ENCODE data around the gene NEDD4.

NEDD4 gene

GRCh38 chr15:56038015-56038414 lies 44.6 kb upstream of the NEDD4 start:
- no peaks in the 10 kb centered on the region for H3K36me3 ChIP-seq
- H3K4me3 ChIP-seq (ENCODE audit: low read depth in 1 of 2, low read length in 1 of 2), result no peak overlapping the region
- H3K9me3 ChIP-seq, result no peaks in the 10 kb centered on the region
- no peak for TF ChIP-seq CTCF (IDR thresholded peaks at IDR 0.05)
- no peak overlapping the region for H3K27ac ChIP-seq
- H3K27me3 ChIP-seq, result no peaks in the 10 kb centered on the region
- H3K4me1 ChIP-seq (ENCODE audit: control insufficient read depth in 1 of 2, insufficient read depth in 1 of 2, low read depth in 1 of 2, low read length in 1 of 2), result no peaks in the 10 kb centered on the region

GRCh38 chr15:56036546-56037067 lies 43.2 kb upstream of the NEDD4 start:
- no peak overlapping the region for H3K4me3 ChIP-seq (ENCODE audit: low read depth in 1 of 2, low read length in 1 of 2)
- no peaks in the 10 kb centered on the region for H3K27me3 ChIP-seq
- no peak for TF ChIP-seq CTCF (IDR thresholded peaks at IDR 0.05)

GRCh38 chr15:56035166-56035565 lies 41.8 kb upstream of the NEDD4 start:
- Histone ChIP-seq H3K4me3 (ENCODE audit: low read depth in 1 of 2, low read length in 1 of 2) (no peak overlapping the region), H3K27me3 (no peaks in the 10 kb centered on the region), H3K27ac (no peak overlapping the region), H3K36me3 (no peaks in the 10 kb centered on the region), H3K9me3 (no peaks in the 10 kb centered on the region), H3K4me1 (ENCODE audit: control insufficient read depth in 1 of 2, insufficient read depth in 1 of 2, low read depth in 1 of 2, low read length in 1 of 2) (no peaks in the 10 kb centered on the region)
- no peak for TF ChIP-seq CTCF (IDR thresholded peaks at IDR 0.05)

More at GRCh38 chr15:56036546-56037067, 43.2 kb upstream of the NEDD4 start:
- no peaks in the 10 kb centered on the region for H3K9me3 ChIP-seq
- H3K27ac ChIP-seq, result no peak overlapping the region
- H3K4me1 ChIP-seq (ENCODE audit: control insufficient read depth in 1 of 2, insufficient read depth in 1 of 2, low read depth in 1 of 2, low read length in 1 of 2), result no peaks in the 10 kb centered on the region
- no peaks in the 10 kb centered on the region for H3K36me3 ChIP-seq

- Histone ChIP-seq H3K27me3 (no peaks in the 10 kb centered on the region), H3K4me1 (ENCODE audit: control insufficient read depth in 1 of 2, insufficient read depth in 1 of 2, low read depth in 1 of 2, low read length in 1 of 2) (no peaks in the 10 kb centered on the region), H3K27ac (no peak overlapping the region), H3K4me3 (ENCODE audit: low read depth in 1 of 2, low read length in 1 of 2) (no peak overlapping the region), H3K36me3 (no peaks in the 10 kb centered on the region), H3K9me3 (no peaks in the 10 kb centered on the region)
- no peak for TF ChIP-seq CTCF (IDR thresholded peaks at IDR 0.05)
These were observed 41.1 kb upstream of the NEDD4 start for GRCh38 chr15:56034514-56034913.

- no peaks in the 10 kb centered on the region for H3K4me1 ChIP-seq (ENCODE audit: control insufficient read depth in 1 of 2, insufficient read depth in 1 of 2, low read depth in 1 of 2, low read length in 1 of 2)
- H3K4me3 ChIP-seq (ENCODE audit: low read depth in 1 of 2, low read length in 1 of 2), result no peak overlapping the region
- H3K27ac ChIP-seq, result no peak overlapping the region
These were observed 39.0 kb upstream of the NEDD4 start for GRCh38 chr15:56032373-56032772.

More at GRCh38 chr15:56032373-56032772, 39.0 kb upstream of the NEDD4 start:
- H3K27me3 ChIP-seq, result no peaks in the 10 kb centered on the region
- no peaks in the 10 kb centered on the region for H3K9me3 ChIP-seq
- H3K36me3 ChIP-seq, result no peaks in the 10 kb centered on the region
- TF ChIP-seq CTCF (IDR thresholded peaks at IDR 0.05), result no peak

Measured in neutrophil (primary cell).